WTC11 (cell line): ENCODE data around the gene ATMIN.

Experiments used
- CREM ChIP-seq: sonication (generic); formaldehyde crosslinking; IDR thresholded peaks from 2 replicates; pipeline ENCODE4 v1.8.1; 2022; ENCODE audit warnings: mild to moderate bottlenecking, missing genetic modification reagents, moderate library complexity
- ETV6 ChIP-seq: sonication (generic); formaldehyde crosslinking; IDR thresholded peaks from 2 replicates; pipeline ENCODE4 v1.8.1; 2022; ENCODE audit warnings: mild to moderate bottlenecking, missing genetic modification reagents
- MYBL2 ChIP-seq: sonication (generic); formaldehyde crosslinking; IDR thresholded peaks from 2 replicates; pipeline ENCODE4 v1.8.1; 2023; ENCODE audit warnings: mild to moderate bottlenecking, moderate library complexity, missing genetic modification reagents
- NFE2L1 ChIP-seq: sonication (generic); formaldehyde crosslinking; IDR thresholded peaks from 2 replicates; pipeline ENCODE4 v1.8.1; 2023; ENCODE audit warnings: missing genetic modification reagents
- NR2C2 ChIP-seq: sonication (generic); formaldehyde crosslinking; IDR thresholded peaks from 2 replicates; pipeline ENCODE4 v1.8.0; 2022; ENCODE audit warnings: mild to moderate bottlenecking, missing genetic modification reagents
- ZNF121 ChIP-seq: sonication (generic); formaldehyde crosslinking; IDR thresholded peaks from 2 replicates; pipeline ENCODE4 v1.8.0; 2023; ENCODE audit warnings: missing genetic modification reagents
- ZNF138 ChIP-seq: sonication (generic); formaldehyde crosslinking; conservative IDR thresholded peaks from 2 replicates; pipeline ENCODE4 v1.8.1; 2022; ENCODE audit warnings: mild to moderate bottlenecking, moderate library complexity, missing genetic modification reagents
- TF ChIP-seq, protein P1 (sequence below): fragments of 200-600 bp; IDR thresholded peaks from 2 replicates; pipeline ENCODE4 v1.8.0; 2022; ENCODE audit warnings: antibody characterized with exemption
- TF ChIP-seq, protein P2 (sequence below): sonication (generic); formaldehyde crosslinking; IDR thresholded peaks from 2 replicates; pipeline ENCODE4 v1.8.1; 2023; ENCODE audit warnings: mild to moderate bottlenecking, missing genetic modification reagents, borderline replicate concordance
- TF ChIP-seq, protein P3 (sequence below): sonication (generic); formaldehyde crosslinking; conservative IDR thresholded peaks from 2 replicates; pipeline ENCODE4 v1.8.1; 2022; ENCODE audit warnings: mild to moderate bottlenecking, missing genetic modification reagents
- TF ChIP-seq, protein P4 (sequence below): sonication (generic); formaldehyde crosslinking; IDR thresholded peaks from 2 replicates; pipeline ENCODE4 v1.8.1; 2022; ENCODE audit warnings: low read depth, mild to moderate bottlenecking, moderate library complexity, missing genetic modification reagents, borderline replicate concordance
- TF ChIP-seq, protein P5 (sequence below): sonication (generic); formaldehyde crosslinking; IDR thresholded peaks from 2 replicates; pipeline ENCODE4 v1.8.1; 2022; ENCODE audit warnings: mild to moderate bottlenecking, missing genetic modification reagents, moderate library complexity, borderline replicate concordance
- TF ChIP-seq, protein P6 (sequence below): sonication (generic); formaldehyde crosslinking; IDR thresholded peaks from 2 replicates; pipeline ENCODE4 v1.8.1; 2022; ENCODE audit warnings: missing genetic modification reagents, borderline replicate concordance
- TF ChIP-seq, protein P7 (sequence below): sonication (generic); formaldehyde crosslinking; IDR thresholded peaks from 2 replicates; pipeline ENCODE4 v1.8.0; 2023; ENCODE audit warnings: mild to moderate bottlenecking, missing genetic modification reagents

DNA sequence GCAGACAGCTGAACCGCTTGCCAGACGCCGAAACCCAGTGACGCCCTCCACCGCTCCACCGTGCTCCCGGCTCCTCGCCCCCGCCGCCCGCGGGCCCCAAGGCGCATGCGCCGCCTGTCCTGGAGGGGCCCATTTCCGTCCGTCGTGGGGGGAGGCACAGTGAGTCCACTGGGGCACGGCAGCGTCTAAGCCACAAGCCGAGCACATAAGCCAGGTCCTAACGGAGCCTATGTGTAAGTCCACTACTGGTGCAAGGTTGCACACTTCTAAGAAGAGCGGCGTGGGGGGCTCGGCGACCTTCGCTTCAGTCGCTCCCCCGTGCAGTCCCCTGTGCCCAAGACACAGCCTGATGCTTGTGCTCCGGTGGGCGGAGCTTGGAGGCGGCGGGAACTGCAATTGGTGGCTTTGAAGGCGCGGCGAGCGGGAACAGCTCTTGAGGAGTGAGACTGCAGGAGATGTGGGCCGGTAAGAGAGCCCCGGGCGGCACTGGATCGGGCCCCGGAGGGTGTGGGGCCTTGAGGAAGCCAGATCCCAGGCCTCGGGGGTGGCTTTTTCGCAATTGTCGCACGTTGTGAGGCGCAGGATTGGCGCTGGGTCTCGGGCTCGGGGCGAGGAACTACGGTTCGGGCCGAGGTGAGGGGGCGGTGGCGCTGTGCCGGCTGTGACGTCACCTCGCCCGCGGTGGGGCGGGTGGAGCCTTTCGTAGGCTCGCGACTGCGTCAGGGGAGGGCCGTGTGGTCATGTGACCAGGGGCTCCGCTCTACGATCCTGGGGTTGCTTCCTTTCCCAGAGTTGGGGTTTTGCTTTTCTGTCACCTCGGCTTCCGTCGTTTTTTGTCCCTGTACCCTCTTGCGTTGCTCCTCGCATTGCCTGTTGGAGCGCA is 28.6 kb upstream of the ATMIN start, which contains the start of the genes CENPN and CMC2:
- TF ChIP-seq, protein P1, sequence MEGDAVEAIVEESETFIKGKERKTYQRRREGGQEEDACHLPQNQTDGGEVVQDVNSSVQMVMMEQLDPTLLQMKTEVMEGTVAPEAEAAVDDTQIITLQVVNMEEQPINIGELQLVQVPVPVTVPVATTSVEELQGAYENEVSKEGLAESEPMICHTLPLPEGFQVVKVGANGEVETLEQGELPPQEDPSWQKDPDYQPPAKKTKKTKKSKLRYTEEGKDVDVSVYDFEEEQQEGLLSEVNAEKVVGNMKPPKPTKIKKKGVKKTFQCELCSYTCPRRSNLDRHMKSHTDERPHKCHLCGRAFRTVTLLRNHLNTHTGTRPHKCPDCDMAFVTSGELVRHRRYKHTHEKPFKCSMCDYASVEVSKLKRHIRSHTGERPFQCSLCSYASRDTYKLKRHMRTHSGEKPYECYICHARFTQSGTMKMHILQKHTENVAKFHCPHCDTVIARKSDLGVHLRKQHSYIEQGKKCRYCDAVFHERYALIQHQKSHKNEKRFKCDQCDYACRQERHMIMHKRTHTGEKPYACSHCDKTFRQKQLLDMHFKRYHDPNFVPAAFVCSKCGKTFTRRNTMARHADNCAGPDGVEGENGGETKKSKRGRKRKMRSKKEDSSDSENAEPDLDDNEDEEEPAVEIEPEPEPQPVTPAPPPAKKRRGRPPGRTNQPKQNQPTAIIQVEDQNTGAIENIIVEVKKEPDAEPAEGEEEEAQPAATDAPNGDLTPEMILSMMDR = no peak
- TF ChIP-seq MYBL2 (CRISPR knock-in tag) (peak; percentile 77), ZNF121 (CRISPR knock-in tag) (no peak), CREM (peak; percentile 86), ZNF138 (CRISPR knock-in tag) (no peak), NR2C2 (no peak), ETV6 (CRISPR knock-in tag) (no peak), NFE2L1 (CRISPR knock-in tag) (peak; percentile 61; the same call in 1 of the 2 replicates)
- TF ChIP-seq, protein P2, sequence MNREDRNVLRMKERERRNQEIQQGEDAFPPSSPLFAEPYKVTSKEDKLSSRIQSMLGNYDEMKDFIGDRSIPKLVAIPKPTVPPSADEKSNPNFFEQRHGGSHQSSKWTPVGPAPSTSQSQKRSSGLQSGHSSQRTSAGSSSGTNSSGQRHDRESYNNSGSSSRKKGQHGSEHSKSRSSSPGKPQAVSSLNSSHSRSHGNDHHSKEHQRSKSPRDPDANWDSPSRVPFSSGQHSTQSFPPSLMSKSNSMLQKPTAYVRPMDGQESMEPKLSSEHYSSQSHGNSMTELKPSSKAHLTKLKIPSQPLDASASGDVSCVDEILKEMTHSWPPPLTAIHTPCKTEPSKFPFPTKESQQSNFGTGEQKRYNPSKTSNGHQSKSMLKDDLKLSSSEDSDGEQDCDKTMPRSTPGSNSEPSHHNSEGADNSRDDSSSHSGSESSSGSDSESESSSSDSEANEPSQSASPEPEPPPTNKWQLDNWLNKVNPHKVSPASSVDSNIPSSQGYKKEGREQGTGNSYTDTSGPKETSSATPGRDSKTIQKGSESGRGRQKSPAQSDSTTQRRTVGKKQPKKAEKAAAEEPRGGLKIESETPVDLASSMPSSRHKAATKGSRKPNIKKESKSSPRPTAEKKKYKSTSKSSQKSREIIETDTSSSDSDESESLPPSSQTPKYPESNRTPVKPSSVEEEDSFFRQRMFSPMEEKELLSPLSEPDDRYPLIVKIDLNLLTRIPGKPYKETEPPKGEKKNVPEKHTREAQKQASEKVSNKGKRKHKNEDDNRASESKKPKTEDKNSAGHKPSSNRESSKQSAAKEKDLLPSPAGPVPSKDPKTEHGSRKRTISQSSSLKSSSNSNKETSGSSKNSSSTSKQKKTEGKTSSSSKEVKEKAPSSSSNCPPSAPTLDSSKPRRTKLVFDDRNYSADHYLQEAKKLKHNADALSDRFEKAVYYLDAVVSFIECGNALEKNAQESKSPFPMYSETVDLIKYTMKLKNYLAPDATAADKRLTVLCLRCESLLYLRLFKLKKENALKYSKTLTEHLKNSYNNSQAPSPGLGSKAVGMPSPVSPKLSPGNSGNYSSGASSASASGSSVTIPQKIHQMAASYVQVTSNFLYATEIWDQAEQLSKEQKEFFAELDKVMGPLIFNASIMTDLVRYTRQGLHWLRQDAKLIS (CRISPR knock-in tag) = no peak
- TF ChIP-seq, protein P3, sequence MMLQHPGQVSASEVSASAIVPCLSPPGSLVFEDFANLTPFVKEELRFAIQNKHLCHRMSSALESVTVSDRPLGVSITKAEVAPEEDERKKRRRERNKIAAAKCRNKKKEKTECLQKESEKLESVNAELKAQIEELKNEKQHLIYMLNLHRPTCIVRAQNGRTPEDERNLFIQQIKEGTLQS = no peak
- TF ChIP-seq, protein P4, sequence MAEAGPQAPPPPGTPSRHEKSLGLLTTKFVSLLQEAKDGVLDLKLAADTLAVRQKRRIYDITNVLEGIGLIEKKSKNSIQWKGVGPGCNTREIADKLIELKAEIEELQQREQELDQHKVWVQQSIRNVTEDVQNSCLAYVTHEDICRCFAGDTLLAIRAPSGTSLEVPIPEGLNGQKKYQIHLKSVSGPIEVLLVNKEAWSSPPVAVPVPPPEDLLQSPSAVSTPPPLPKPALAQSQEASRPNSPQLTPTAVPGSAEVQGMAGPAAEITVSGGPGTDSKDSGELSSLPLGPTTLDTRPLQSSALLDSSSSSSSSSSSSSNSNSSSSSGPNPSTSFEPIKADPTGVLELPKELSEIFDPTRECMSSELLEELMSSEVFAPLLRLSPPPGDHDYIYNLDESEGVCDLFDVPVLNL (CRISPR knock-in tag) = peak; percentile 98
- TF ChIP-seq, protein P5, sequence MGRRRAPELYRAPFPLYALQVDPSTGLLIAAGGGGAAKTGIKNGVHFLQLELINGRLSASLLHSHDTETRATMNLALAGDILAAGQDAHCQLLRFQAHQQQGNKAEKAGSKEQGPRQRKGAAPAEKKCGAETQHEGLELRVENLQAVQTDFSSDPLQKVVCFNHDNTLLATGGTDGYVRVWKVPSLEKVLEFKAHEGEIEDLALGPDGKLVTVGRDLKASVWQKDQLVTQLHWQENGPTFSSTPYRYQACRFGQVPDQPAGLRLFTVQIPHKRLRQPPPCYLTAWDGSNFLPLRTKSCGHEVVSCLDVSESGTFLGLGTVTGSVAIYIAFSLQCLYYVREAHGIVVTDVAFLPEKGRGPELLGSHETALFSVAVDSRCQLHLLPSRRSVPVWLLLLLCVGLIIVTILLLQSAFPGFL (CRISPR knock-in tag) = peak; percentile 1; the same call in 1 of the 2 replicates
- TF ChIP-seq, protein P6, sequence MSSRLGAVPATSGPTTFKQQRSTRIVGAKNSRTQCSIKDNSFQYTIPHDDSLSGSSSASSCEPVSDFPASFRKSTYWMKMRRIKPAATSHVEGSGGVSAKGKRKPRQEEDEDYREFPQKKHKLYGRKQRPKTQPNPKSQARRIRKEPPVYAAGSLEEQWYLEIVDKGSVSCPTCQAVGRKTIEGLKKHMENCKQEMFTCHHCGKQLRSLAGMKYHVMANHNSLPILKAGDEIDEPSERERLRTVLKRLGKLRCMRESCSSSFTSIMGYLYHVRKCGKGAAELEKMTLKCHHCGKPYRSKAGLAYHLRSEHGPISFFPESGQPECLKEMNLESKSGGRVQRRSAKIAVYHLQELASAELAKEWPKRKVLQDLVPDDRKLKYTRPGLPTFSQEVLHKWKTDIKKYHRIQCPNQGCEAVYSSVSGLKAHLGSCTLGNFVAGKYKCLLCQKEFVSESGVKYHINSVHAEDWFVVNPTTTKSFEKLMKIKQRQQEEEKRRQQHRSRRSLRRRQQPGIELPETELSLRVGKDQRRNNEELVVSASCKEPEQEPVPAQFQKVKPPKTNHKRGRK (CRISPR knock-in tag) = no peak
- TF ChIP-seq, protein P7, sequence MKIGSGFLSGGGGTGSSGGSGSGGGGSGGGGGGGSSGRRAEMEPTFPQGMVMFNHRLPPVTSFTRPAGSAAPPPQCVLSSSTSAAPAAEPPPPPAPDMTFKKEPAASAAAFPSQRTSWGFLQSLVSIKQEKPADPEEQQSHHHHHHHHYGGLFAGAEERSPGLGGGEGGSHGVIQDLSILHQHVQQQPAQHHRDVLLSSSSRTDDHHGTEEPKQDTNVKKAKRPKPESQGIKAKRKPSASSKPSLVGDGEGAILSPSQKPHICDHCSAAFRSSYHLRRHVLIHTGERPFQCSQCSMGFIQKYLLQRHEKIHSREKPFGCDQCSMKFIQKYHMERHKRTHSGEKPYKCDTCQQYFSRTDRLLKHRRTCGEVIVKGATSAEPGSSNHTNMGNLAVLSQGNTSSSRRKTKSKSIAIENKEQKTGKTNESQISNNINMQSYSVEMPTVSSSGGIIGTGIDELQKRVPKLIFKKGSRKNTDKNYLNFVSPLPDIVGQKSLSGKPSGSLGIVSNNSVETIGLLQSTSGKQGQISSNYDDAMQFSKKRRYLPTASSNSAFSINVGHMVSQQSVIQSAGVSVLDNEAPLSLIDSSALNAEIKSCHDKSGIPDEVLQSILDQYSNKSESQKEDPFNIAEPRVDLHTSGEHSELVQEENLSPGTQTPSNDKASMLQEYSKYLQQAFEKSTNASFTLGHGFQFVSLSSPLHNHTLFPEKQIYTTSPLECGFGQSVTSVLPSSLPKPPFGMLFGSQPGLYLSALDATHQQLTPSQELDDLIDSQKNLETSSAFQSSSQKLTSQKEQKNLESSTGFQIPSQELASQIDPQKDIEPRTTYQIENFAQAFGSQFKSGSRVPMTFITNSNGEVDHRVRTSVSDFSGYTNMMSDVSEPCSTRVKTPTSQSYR (CRISPR knock-in tag) = no peak; the same call in 1 of the 2 replicates
